22Rv1 (cell line): Measurements from ENCODE around the gene BIRC5.

Experiments
- ZFX ChIP-seq: fragments of 450-650 bp; IDR thresholded peaks from 2 replicates; pipeline ENCODE4 v1.6.1; 2017; ENCODE audit warnings: antibody characterized with exemption, borderline replicate concordance
- TF ChIP-seq, protein P1 (sequence below): fragments of 450-650 bp; IDR thresholded peaks from 2 replicates; pipeline ENCODE4 v1.5.1; 2017; ENCODE audit warnings: mild to moderate bottlenecking

DNA sequence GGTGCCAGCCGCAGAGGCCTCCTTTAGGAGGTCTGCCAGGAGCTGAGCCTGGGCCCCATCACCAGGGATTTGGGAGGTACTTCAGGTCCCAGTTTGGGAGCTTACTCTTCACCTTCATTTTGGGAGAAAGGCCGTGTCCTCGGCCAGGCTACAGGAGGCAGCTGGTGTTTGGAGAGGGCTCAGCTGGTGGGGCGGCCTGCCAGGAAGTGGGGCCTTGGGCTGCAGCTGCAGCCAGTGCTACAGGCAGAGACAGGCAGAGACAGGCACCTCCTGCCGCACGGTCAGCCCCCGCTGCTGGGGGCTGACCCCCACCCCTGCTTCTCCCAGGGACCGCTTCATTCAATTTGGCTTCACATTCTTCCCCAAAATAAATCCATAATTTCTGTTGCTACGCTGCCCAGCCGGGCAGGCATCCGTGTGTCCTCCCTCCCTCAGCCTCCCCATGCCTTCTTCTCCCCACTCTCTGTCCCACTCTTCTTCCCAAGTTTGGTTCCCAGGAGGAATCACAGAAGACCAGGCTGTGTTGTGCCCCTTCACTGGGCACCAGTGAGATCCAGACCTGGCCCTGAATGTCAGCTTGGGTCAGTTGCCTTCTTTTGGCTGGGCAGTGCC is 23.5 kb downstream of the BIRC5 start:
- TF ChIP-seq, protein P1, sequence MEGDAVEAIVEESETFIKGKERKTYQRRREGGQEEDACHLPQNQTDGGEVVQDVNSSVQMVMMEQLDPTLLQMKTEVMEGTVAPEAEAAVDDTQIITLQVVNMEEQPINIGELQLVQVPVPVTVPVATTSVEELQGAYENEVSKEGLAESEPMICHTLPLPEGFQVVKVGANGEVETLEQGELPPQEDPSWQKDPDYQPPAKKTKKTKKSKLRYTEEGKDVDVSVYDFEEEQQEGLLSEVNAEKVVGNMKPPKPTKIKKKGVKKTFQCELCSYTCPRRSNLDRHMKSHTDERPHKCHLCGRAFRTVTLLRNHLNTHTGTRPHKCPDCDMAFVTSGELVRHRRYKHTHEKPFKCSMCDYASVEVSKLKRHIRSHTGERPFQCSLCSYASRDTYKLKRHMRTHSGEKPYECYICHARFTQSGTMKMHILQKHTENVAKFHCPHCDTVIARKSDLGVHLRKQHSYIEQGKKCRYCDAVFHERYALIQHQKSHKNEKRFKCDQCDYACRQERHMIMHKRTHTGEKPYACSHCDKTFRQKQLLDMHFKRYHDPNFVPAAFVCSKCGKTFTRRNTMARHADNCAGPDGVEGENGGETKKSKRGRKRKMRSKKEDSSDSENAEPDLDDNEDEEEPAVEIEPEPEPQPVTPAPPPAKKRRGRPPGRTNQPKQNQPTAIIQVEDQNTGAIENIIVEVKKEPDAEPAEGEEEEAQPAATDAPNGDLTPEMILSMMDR, result no peak
- TF ChIP-seq ZFX, result no peak
